Uterus (tissue), 2 donors: ENCODE data around the gene WWOX.

Experiments
- CTCF ChIP-seq, 4 experiments: fragments of 200-600 bp in 2 of 4; fragments of 450-650 bp in 2 of 4; sonication (generic) in 2 of 4; IDR thresholded peaks; one replicate each; pipeline ENCODE4 v1.5.1; 2016 to 2019; ENCODE audit warnings: antibody characterized with exemption in 4 of 4, mild to moderate bottlenecking in 2 of 4, moderate library complexity in 1 of 4
- POLR2A ChIP-seq, 2 donors: fragments of 450-650 bp; IDR thresholded peaks; one replicate each; pipeline ENCODE4 v1.6.1; 2016; ENCODE audit warnings: antibody characterized with exemption in 2 of 2, mild to moderate bottlenecking in 1 of 2, moderate library complexity in 1 of 2

DNA sequence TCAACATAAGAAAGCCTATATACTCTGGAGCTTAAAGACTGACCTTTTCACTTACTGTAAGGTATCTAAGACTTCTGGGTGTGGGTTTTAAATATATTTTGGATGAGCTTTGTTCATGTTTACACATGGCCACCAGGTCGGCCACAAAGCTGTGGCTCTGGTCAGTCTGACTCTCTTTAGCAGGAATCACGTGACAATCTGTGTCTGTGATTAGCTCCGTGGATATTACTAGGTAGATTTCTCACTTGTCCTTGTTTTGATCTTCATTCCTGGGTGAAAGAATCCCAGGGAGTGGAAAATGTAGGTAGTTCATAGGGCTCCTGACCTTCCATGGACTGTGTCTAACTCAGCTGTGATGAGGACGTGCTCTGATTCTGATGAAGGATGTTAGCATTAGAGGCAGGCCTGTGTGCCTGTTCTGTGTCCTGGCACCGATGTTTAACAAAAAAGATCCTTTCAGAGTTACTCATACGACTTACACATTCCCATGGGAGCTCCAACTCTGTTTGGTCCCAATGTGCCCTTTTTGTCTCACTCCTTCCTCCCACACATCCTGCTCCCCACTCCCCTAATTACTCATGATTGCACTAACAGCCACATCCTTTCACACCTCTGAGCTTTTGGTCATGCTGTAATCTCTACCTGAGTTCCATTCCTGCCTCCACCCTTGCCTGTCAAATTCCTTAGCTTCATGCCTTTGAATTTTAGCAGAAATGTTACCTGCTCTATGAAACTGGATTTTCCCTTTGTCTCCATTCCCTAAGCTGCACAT lies 1076.0 kb downstream of the WWOX start:
- TF ChIP-seq CTCF (IDR thresholded peaks at IDR 0.05) (no peak), POLR2A (IDR thresholded peaks at IDR 0.05) (no peak)
